Prostate gland (tissue), 2 donors: ENCODE data around the gene USP20. TPM values are rescaled to one million over a fixed set of nuclear protein-coding genes. Genes with fewer than 3 reads are reported as not detected.

ENCODE experiments used
- DNase-seq: peaks from one replicate; pipeline ENCODE4 v3.0.0-alpha.2; 2019; ENCODE audit warnings: low spot score
- H3K27ac ChIP-seq, 2 donors: fragments of 200-600 bp; sonication (generic); 2 replicates each; pipeline ENCODE4 v1.5.1; 2017 to 2019
- H3K27me3 ChIP-seq: fragments of 200-600 bp; sonication (generic); replicated peaks from 2 replicates; pipeline ENCODE4 v1.5.1; 2019; ENCODE audit not compliant: insufficient read depth
- H3K36me3 ChIP-seq, 2 donors: fragments of 200-600 bp; sonication (generic); 1 replicate in 1 of 2; 2 replicates in 1 of 2; pipeline versions ENCODE4 v1.5.1 to v1.8.1; 2017 to 2019
- H3K4me1 ChIP-seq: fragments of 200-600 bp; sonication (generic); replicated peaks from 2 replicates; pipeline ENCODE4 v1.5.1; 2019
- H3K4me3 ChIP-seq, 2 donors: fragments of 200-600 bp; sonication (generic); 2 replicates each; pipeline ENCODE4 v1.5.1; 2017 to 2019
- H3K9me3 ChIP-seq: fragments of 200-600 bp; sonication (generic); 2 replicates; pipeline ENCODE4 v1.5.1; 2017
- POLR2A ChIP-seq: fragments of 450-650 bp; IDR thresholded peaks from one replicate; pipeline ENCODE4 v1.6.1; 2016; ENCODE audit warnings: antibody characterized with exemption, mild to moderate bottlenecking
- POLR2AphosphoS5 ChIP-seq: sonication (generic); formaldehyde crosslinking; IDR thresholded peaks from one replicate; pipeline ENCODE4 v1.6.1; 2017; ENCODE audit warnings: antibody characterized with exemption
- WGBS: methylation state at CpG from one replicate; pipeline ENCODE4 v1.1.5; 2018; 5-methylcytosine and 5-hydroxymethylcytosine counted together
- intact Hi-C: fragments of 100-400 bp; cut with DNase I; formaldehyde crosslinking; loops from one replicate; pipeline ENCODE4 v1.14.2; 2022
- microRNA-seq: library from miRNA; unstranded; fragments of <30 nt; microRNA quantifications from one replicate; pipeline ENCODE4, GENCODE V29; 2016
- small RNA-seq, 2 donors: library from RNA; depleted of rRNA; stranded (forward); fragments of <200 nt; gene quantifications; one replicate each; pipeline ENCODE3, GENCODE V24; 2016
- total RNA-seq, 2 donors: library from RNA; depleted of rRNA; stranded (reverse); fragments of >200 nt; gene quantifications; one replicate each; pipeline ENCODE4 v1.1.0, GENCODE V29; 2016
- TF ChIP-seq, protein P1 (sequence below), 4 experiments: fragments of 200-600 bp in 2 of 4; fragments of 450-650 bp in 2 of 4; sonication (generic) in 2 of 4; IDR thresholded peaks; 1 replicate in 3 of 4; 2 replicates in 1 of 4; pipeline ENCODE4 v1.5.1; 2016 to 2019; ENCODE audit warnings: antibody characterized with exemption in 4 of 4, mild to moderate bottlenecking in 2 of 4, moderate library complexity in 2 of 4

USP20 gene
- total RNA-seq, 2 donors from 2014 or later = 34.8 to 53.5 TPM

DNA sequence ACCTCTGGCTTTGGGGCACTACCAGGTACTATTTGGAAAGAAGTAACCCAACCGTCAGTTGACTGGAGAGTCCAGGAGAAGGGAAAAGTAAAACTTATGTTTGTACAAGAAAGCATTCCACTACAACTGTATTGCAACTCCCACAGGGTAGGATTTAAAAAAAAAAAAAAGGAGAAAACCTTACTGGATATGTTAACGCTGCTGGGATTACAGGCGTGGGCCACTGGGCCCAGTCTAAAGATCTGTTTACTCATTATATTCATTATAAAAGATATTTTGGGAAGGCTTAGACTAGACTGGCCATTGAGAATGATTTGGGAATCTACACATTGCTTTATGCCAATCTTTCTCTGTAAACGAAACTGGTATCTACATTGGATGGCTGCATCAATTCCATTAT is 86.6 kb downstream of the USP20 start:
- no peaks in the 10 kb centered on the region for H3K4me1 ChIP-seq
- WGBS = 96% methylated on average over 4 of the region's 4 CpGs
- intact Hi-C loops = no loop called here
- H3K36me3 ChIP-seq = peaks cover 0 to 7% of the 10 kb centered on the region in 2 donors
- H3K27ac ChIP-seq = no peak overlapping the region
- no peak for DNase-seq
- no peaks in the 10 kb centered on the region for H3K27me3 ChIP-seq
- H3K4me3 ChIP-seq = no peak overlapping the region
- TF ChIP-seq POLR2AphosphoS5 (no peak), POLR2A (no peak)
- TF ChIP-seq, protein P1, sequence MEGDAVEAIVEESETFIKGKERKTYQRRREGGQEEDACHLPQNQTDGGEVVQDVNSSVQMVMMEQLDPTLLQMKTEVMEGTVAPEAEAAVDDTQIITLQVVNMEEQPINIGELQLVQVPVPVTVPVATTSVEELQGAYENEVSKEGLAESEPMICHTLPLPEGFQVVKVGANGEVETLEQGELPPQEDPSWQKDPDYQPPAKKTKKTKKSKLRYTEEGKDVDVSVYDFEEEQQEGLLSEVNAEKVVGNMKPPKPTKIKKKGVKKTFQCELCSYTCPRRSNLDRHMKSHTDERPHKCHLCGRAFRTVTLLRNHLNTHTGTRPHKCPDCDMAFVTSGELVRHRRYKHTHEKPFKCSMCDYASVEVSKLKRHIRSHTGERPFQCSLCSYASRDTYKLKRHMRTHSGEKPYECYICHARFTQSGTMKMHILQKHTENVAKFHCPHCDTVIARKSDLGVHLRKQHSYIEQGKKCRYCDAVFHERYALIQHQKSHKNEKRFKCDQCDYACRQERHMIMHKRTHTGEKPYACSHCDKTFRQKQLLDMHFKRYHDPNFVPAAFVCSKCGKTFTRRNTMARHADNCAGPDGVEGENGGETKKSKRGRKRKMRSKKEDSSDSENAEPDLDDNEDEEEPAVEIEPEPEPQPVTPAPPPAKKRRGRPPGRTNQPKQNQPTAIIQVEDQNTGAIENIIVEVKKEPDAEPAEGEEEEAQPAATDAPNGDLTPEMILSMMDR (IDR thresholded peaks at IDR 0.05) = no peak
- no peaks in the 10 kb centered on the region for H3K9me3 ChIP-seq

DNA sequence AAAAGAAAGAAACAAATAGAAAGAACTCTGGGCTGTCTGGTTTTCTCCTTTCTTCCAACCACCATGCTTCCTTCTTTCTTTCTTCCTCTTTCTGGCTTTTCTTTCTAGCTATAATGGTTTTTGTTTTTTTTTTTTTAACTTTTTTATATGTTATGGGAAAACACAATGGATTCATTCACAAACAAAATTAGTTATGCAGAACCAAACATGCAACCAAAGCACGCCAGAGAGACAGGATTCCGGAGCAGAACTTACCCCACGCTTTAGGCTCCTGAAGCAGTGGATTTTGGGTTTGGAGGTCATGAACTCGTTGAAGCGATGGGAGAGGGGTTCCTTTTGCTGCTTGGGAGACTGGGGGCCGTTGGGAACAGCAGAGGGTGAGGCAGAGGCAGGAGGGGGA is 88.3 kb downstream of the USP20 start:
- H3K9me3 ChIP-seq = no peaks in the 10 kb centered on the region
- H3K4me3 ChIP-seq = no peak overlapping the region
- H3K4me1 ChIP-seq = no peaks in the 10 kb centered on the region
- H3K36me3 ChIP-seq = peaks cover 0 to 7% of the 10 kb centered on the region in 2 donors
- no peaks in the 10 kb centered on the region for H3K27me3 ChIP-seq
- TF ChIP-seq, protein P1 (IDR thresholded peaks at IDR 0.05) = no peak
- no peak for TF ChIP-seq POLR2AphosphoS5
- TF ChIP-seq POLR2A = no peak
- no peak overlapping the region for H3K27ac ChIP-seq
- intact Hi-C loops = no loop called here
- 77% methylated on average over 6 of the region's 6 CpGs for WGBS
- no peak for DNase-seq

DNA sequence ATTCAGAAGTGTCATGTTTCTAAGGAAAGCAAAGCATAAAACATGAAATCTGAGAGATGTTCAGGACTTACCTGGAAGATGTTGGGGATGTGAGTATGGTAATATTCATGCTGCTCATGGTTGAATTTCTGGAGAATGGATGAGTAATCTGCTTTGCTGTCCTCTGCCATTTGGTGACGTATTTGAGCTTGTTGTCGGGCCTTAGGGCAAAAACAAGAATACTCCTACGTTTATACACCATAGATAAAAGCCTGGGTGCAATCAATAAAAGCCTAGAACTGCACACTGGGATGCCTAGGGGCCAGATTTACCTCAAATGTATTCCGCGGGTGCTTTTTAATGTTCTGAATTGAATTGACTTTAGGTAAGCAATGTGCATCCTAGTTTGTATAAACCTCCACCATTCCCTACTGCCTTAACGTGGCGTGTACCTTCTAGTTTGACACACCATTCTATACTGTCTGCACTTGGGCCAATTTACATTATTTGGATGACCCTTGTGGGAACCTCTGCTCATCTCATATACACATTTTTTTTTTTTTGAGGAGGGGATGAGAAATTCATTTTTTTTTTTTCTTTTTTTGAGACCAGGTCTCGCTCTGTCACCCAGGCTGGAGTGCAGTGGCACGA is 94.4 kb downstream of the USP20 start:
- no peaks in the 10 kb centered on the region for H3K4me1 ChIP-seq
- H3K9me3 ChIP-seq = no peaks in the 10 kb centered on the region
- WGBS = 81% methylated on average over 9 of the region's 9 CpGs
- intact Hi-C loops = loop anchor here (5.0 kb wide), 1 partner anchor 42 kb away; no protein-coding TSS in a partner anchor
- no peak for DNase-seq
- H3K27ac ChIP-seq = no peak overlapping the region
- no peaks in the 10 kb centered on the region for H3K36me3 ChIP-seq
- no peak for TF ChIP-seq POLR2A
- TF ChIP-seq, protein P1 (IDR thresholded peaks at IDR 0.05) = no peak
- TF ChIP-seq POLR2AphosphoS5 = no peak
- H3K4me3 ChIP-seq = no peak overlapping the region
- no peaks in the 10 kb centered on the region for H3K27me3 ChIP-seq

DNA sequence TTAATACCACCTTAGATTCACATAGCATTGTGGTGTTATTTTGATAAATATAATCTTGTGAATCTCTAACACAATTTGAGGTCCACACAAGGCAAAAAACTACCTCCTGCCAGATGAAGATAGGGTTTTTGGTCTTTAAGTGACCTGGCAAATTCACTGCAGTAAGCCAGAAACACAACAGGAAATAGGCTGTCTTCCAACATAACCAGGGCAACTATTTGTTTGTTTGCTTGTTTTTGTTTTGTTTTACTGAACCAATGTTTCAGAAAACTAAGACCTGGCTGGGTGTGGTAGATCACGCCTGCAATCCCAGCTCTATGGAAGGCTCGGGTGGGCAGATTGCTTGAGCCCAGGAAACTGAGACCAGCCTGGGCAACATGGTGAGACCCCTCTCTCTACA is 95.5 kb downstream of the USP20 start:
- H3K27me3 ChIP-seq = no peaks in the 10 kb centered on the region
- intact Hi-C loops = loop anchor here (5.0 kb wide), 1 partner anchor 43 kb away; no protein-coding TSS in a partner anchor
- H3K36me3 ChIP-seq = no peaks in the 10 kb centered on the region
- H3K4me3 ChIP-seq = no peak overlapping the region
- no peak for TF ChIP-seq POLR2AphosphoS5
- TF ChIP-seq POLR2A = no peak
- TF ChIP-seq, protein P1 (IDR thresholded peaks at IDR 0.05) = no peak
- no peaks in the 10 kb centered on the region for H3K4me1 ChIP-seq
- H3K9me3 ChIP-seq = no peaks in the 10 kb centered on the region
- DNase-seq = no peak
- no peak overlapping the region for H3K27ac ChIP-seq
- 93% methylated on average over 2 of the region's 2 CpGs for WGBS

Small RNAs within 50 kb of the gene (microRNA-seq; reads per million reads assigned to microRNA genes)
- 0.42 reads per million for gene MIR6855

Small RNAs within 50 kb of the gene (small RNA-seq; reads per million reads assigned to genes)
- gene MIR6855 = 0.28 to 0.30 reads per million in 2 donors

Other genes with a start within 250 kb of the USP20 start
- gene C9orf50, start 214.4 kb upstream of the USP20 start, total RNA-seq = not detected
- gene NTMT1, start 209.3 kb upstream of the USP20 start, total RNA-seq = 10 to 100 TPM; 25.4 to 53.7 TPM
- gene ASB6, start 193.3 kb upstream of the USP20 start, total RNA-seq = 10 to 100 TPM; 25.2 to 50.3 TPM
- 10 to 100 TPM in 1 of 2 donors, 1 to 10 TPM in 1; 4.3 to 14.3 TPM for gene PRRX2, start 169.8 kb upstream of the USP20 start, total RNA-seq
- 10 to 100 TPM in 1 of 2 donors, 1 to 10 TPM in 1; 3.9 to 19.9 TPM for gene PTGES, start 82.4 kb upstream of the USP20 start, total RNA-seq
- gene TOR1B, start 32.3 kb upstream of the USP20 start, total RNA-seq = 10 to 100 TPM; 31.4 to 35.7 TPM
- 10 to 100 TPM; 37.1 to 41.2 TPM for gene TOR1A, start 11.3 kb upstream of the USP20 start, total RNA-seq
- 10 to 100 TPM; 63.7 to 76.8 TPM for gene C9orf78, start 183 bp upstream of the USP20 start, total RNA-seq
- 10 to 100 TPM; 34.6 to 93.7 TPM for gene FNBP1, start 207.7 kb downstream of the USP20 start, total RNA-seq
- gene GPR107, start 218.4 kb downstream of the USP20 start, total RNA-seq = 10 to 100 TPM; 36.3 to 51.5 TPM